HG03460 (cell line): ENCODE results near the gene AOAH.
"Not testable (repeated sequence)": the region's sequence is repeated elsewhere in the genome, so short reads cannot be mapped to it uniquely, and the experiment has no call there.

ENCODE experiments used
- ATAC-seq: cut with Tn5 transposase; IDR thresholded peaks from one replicate; pipeline ENCODE4 v1.9.1; 2021; ENCODE audit not compliant: unreplicated experiment

AOAH gene

GRCh38 chr7:36514289-36515243, 209.7 kb downstream of the AOAH start:
- ATAC-seq: no peak

- ATAC-seq: no peak
Measured at GRCh38 chr7:36513393-36513792, 210.9 kb downstream of the AOAH start.

DNA sequence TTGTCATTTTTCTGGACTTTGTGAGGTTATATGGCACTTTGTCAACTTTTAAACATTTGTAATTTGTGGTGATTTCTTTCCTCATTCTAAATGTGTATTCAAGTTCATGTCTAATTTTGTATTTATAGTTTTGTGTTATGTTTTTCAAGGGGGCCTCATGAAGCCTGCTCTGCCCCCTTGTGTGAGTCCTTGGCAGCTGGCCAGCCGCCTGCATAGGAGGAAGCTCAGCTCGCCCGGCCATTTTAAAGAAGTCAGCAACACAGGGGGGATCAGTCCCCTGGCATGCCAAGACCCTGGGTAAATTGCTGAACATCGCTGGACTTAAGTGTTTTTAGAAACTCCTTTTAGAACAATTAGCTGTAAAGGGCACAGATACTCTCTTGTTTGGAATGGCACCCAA, 211.7 kb downstream of the AOAH start:
- ATAC-seq: no peak

- no peak for ATAC-seq
Measured at GRCh38 chr7:36509962-36510361, 214.3 kb downstream of the AOAH start.

DNA sequence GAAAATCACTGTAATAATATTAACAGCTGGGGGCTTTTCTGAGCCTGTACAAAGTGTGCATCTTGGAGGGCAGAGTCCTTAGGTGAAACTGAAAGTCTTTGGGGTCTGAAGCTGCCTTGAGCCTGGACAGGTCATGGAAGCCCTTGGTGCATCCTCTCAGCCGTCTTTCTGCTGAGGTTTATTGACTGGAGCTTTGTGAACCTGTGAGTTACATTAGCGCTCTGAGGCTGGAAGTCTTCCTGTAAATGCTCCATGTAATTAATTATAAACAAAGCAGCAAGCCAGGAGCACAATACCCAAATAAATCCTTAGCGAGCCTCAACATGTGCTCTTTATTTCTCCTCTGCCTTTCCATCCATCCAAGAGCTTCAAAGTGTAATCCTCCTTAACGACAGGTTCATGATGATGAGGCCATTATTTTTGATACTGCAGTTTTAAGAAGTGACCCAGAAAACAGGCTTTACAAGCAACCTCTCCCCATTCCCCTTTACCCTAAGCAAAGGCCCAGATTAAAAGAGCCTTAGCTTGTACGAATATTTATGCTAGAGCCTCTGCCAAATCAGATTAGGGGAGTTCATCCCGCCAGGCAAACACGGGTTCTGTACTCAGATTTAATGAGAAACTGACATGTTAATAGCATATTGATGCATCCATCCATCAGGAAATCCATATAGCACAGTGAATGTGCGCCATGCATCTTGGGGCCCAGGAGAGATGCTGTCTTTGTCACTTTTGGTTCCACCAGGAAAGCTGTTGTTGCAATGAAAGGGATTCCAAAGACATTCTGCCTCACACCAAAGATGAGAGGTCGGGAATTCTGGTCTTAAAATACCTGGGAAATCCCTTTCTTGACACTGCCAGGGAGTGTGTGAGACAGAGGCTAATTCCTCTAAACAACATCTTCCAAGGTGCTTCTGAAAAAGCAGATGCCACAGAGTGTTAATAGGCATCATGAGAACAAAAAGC, 216.5 kb downstream of the AOAH start:
- no peak for ATAC-seq

- ATAC-seq: no peak
Measured at GRCh38 chr7:36506820-36507219, 217.5 kb downstream of the AOAH start.

DNA sequence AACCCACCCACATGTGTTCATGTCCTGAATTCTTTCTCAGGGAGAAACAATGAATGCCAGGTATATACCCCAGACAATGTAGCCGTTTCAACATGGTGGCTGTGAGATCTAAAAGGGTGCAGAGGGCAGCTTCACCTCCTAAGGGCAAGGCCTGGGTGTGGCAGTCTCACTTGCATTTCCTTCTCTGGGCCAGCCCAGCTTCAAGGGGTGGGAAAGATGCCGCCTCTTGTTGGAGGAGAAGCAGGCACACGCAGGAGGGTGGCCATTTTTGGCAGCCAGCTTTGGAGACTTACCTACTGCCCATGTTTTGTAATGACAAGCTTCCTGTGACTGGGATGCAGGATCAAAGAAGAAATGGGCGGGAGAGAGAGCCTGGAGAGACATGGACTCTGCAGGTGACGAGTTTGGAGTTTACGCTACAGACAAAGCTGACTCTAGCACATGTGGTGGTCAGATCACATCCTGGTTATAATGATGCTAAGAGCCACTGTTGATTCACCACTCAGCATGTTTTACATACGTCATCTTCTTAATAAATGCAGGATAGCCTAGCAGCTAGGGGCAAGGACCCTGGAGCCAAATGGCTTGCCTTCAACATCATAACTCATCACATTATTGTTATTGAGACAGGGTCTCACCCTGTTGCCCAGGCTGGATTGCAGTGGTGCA, 218.0 kb downstream of the AOAH start:
- ATAC-seq: no peak

DNA sequence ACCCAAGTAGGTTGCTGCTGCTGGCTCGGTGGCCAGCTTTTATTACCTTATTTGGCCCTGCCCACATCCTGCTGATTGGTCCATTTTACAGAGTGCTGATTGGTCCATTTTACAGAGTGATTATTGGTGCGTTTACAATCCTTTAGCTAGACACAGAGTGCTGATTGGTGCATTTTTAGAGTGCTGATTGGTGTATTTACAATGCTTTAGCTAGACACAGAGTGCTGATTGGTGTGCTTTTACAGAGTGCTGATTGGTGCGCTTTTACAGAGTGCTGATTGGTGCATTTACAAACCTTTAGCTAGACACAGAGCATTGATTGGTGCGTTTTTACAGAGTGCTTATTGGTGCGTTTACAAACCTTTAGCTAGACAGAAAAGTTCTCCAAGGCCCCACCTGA, 219.7 kb downstream of the AOAH start:
- ATAC-seq: not testable (repeated sequence)

GRCh38 chr7:36504216-36504615, 220.1 kb downstream of the AOAH start:
- ATAC-seq: not testable (repeated sequence)

- ATAC-seq: no peak
Measured at GRCh38 chr7:36497775-36498174, 226.5 kb downstream of the AOAH start.

DNA sequence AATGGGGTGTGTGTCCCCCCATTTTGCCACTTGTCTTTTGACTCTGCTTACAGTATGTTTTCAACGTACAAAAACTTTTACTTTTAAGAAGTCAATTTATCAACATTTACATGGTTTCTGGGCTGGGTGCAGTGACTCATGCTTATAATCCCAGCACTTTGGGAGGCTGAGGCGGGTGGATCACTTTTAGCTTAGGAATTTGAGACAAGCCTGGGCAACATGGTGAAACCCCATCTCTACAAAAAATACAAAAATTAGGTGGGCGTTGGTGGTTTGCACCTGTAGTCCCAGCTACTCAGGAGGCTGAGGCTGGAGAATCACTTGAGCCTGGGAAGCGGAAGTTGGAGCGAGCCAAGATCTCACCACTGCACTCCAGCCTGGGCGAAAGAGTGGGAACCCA, 227.1 kb downstream of the AOAH start:
- not testable (repeated sequence) for ATAC-seq

GRCh38 chr7:36496576-36496975, 227.7 kb downstream of the AOAH start:
- ATAC-seq: no peak

DNA sequence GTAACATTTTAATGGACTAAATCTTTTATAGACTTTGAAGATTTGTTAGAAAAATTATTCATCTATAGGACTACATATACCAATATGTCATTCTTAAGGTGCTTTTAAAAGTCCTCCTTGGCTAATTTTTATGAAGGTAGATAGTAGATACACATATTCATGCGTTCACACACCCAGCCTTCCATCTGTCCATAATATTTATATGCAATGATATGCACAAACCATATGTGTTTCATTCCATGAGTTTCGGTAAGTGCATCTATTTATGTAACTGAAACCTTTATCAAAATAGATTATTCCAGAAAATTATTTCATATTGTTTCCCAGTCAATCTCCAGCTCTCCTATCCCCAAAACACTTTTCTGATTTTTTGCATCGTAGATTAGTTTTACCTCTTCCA, 233.0 kb downstream of the AOAH start:
- no peak for ATAC-seq

- ATAC-seq: no peak
Measured at GRCh38 chr7:36490419-36490830, 233.9 kb downstream of the AOAH start.

DNA sequence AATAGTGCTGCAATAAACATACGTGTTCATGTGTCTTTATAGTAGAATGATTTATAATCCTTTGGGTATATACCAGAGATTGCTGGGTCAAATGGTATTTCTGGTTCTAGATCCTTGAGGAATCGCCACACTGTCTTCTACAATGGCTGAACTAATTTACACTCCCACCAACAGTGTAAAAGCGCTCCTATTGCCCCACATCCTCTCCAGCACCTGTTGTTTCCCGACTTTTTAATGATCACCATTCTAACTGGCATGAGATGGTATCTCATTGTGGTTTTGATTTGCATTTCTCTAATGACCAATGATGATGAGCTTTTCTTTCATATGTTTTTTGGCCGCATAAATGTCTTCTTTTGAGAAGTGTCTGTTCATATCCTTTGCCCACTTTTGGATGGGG, 235.6 kb downstream of the AOAH start:
- ATAC-seq: not testable (repeated sequence)

DNA sequence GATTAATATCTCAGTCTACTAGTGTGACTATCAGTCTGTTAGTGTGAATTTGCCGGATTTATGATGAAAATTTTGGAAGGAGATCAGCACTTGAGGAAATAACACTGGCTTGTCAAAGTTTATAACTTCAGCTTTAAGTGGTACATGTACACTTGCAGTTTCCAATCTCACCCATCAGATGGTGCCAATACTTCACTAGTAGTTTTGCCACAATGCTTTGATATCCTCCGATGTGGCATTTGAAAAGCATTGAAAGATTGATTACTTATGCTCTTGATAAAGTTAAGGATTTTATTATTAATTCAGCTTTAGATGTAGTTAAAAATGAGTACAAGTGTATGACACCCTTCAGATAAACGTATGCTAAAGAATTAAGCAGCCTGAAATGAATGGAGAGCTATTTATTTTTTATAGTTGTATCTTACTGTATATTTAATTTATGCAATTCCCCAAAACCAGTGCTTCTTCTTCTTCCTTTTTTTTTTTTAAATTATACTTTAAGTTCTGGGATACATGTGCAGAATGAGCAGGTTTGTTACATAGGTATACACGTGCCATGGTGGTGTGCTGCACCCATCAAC, 236.4 kb downstream of the AOAH start:
- no peak for ATAC-seq

DNA sequence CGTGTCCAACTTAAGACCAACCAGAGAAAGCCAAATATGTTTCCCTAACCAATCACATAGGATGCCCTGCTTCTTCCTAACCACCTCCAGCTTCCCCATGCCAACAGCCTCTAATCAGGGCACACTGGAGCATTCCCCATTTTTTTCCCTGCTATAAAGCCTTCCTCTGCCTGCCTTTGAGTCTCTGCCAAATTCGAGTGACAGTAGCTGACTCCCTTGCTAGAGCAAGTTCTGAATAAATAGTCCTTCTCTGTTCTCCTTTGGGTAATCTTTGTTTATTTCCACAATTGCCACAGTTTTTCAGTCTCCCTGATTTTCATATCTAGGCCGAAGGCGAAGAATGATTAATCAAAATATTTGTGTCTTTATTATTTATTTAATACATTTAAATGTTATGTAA, 238.0 kb downstream of the AOAH start:
- no peak for ATAC-seq

GRCh38 chr7:36484265-36484664, 240.0 kb downstream of the AOAH start:
- ATAC-seq: no peak

- ATAC-seq: not testable (repeated sequence)
Measured at GRCh38 chr7:36483853-36484252, 240.4 kb downstream of the AOAH start.

DNA sequence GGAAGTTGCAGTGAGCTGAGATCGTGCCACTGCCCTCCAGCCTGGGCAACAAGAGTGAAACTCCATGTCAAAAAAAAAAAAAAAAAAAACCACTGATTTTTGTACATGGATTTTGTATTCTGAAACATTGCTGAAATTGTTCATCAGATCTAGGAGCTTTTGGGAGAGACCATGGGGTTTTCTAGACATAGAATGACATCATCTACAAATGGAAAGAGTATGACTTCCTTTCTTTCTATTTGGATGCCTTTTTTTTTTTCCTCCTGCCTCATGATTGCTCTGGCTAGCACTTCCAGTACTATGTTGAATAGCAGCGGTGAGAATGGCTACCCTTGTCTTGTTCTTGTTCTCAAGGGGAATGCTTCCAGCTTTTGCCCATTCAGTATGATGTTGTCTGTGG, 245.5 kb downstream of the AOAH start:
- no peak for ATAC-seq

DNA sequence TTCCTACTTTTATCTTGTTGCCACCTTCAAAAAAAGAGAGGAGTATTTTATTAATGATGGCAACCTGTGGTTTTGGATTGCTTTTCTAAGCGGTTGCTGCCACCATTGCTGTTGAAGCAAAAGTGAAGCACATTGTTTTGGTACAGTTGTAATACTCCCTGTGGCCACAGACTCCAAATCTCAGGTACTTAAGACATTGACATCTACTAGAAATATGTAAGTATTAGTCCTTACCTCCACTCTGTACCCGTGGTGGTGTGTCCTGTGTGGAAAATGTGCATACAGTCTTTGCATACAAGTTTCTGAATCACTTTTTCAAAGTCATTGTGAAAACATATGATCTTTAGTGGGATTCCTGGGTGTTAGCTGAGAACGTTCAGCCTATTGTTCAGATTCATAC, 248.9 kb downstream of the AOAH start:
- no peak for ATAC-seq
